GM12878 (cell line): ENCODE measurements around the gene ANP32E. TPM values are rescaled to one million over a fixed set of nuclear protein-coding genes. Genes with fewer than 3 reads are reported as not detected.

Experiments
- IKZF2 ChIP-seq, 2 experiments: fragments of 450-650 bp; IDR thresholded peaks; 2 replicates each; pipeline ENCODE4 v1.6.1; 2017; ENCODE audit warnings: mild to moderate bottlenecking in 2 of 2, moderate library complexity in 2 of 2
- POLR2AphosphoS2 ChIP-seq: IDR thresholded peaks from 2 replicates; pipeline ENCODE4 v1.6.1; 2011; ENCODE audit warnings: low read depth, mild to moderate bottlenecking, low read length, improper control_type of control experiment, moderate library complexity
- POU2F2 ChIP-seq: IDR thresholded peaks from 3 replicates; pipeline ENCODE4 v1.6.1; 2011; ENCODE audit warnings: low read depth, mild to moderate bottlenecking, low read length, borderline replicate concordance
- RAD21 ChIP-seq: IDR thresholded peaks from 2 replicates; pipeline ENCODE4 v1.6.1; 2011; ENCODE audit warnings: mild to moderate bottlenecking, low read depth, low read length, moderate library complexity; ENCODE audit not compliant: insufficient read depth
- polyA plus RNA-seq, 11 experiments: library from polyadenylated mRNA; depleted of rRNA in 4 of 11; unstranded in 6 of 11; stranded (reverse) in 5 of 11; fragments of >200 nt; fragmentation: Nextera tagmentation in 4 of 11; fragmentation: Illumina TruSeq in 1 of 11; extraction: Ambion mirVana in 4 of 11; extraction: Trizol in 1 of 11; gene quantifications; 1 replicate in 1 of 11; 2 replicates in 10 of 11; pipeline versions ENCODE4 v1.2.1 to v1.2.3, GENCODE V29; 2011 to 2016; ENCODE audit warnings: inconsistent platforms in 2 of 11, missing spikeins in 2 of 11, low read depth in 1 of 11
- small RNA-seq: library from RNA; depleted of rRNA; stranded (forward); fragments of <200 nt; gene quantifications from one replicate; pipeline ENCODE3, GENCODE V24; 2014
- total RNA-seq, 4 experiments: library from RNA; depleted of rRNA in 3 of 4; stranded (reverse); fragments of >200 nt in 3 of 4; fragmentation: Illumina TruSeq in 1 of 4; extraction: Trizol in 1 of 4; gene quantifications; 2 replicates each; pipeline versions ENCODE4 v1.2.1 to v1.2.3, GENCODE V29; 2013 to 2021

The ANP32E gene
- total and polyA plus RNA-seq, 10 of the 15 experiments (the other 5 are each of a cell fraction or from before 2014, with no cell fraction given), result 59.2 to 250 (median 121) TPM

- TF ChIP-seq IKZF2 (IDR thresholded peaks at IDR 0.05) (no peak), POU2F2 (0 out of 3 replicates have a peak, but pooled peaks have one; percentile 40), POLR2AphosphoS2 (no peak), RAD21 (peak; percentile 94)
Observed at GRCh38 chr1:150168960-150169601, 66.8 kb downstream of the ANP32E start (continued).

Small RNAs within 50 kb of the gene (small RNA-seq; reads per million reads assigned to genes)
- gene RN7SL480P (not detected), gene RNU2-17P (0.39 reads per million, percentile 3 among the genes with 10 or more reads in this experiment)

Other genes starting within 250 kb of the ANP32E start
Only the 7 nearest of the 10 such genes appear.
- gene PLEKHO1, start 86.2 kb downstream of the ANP32E start, total RNA-seq (2014; rRNA removed), result 183 and 184 TPM in 2 replicates
- 87.7 and 91.4 TPM in 2 replicates for gene PLEKHO1, start 86.2 kb downstream of the ANP32E start, total RNA-seq (2014; rRNA removed; fragmentation: Illumina TruSeq; extraction: Trizol)
- 134 and 146 TPM in 2 replicates for gene PLEKHO1, start 86.2 kb downstream of the ANP32E start, total RNA-seq (2021)
- 56.6 and 73.8 TPM in 2 replicates for gene PLEKHO1, start 86.2 kb downstream of the ANP32E start, polyA plus RNA-seq (2011; rRNA removed)
- 108 and 113 TPM in 2 replicates for gene PLEKHO1, start 86.2 kb downstream of the ANP32E start, polyA plus RNA-seq (2014; fragmentation: Illumina TruSeq; extraction: Trizol)
- 10 to 100 TPM in 1 of 2 experiments, 1 to 10 TPM in 1; 5.3 to 12.9 TPM for gene PLEKHO1, start 86.2 kb downstream of the ANP32E start, polyA plus RNA-seq (2014; fragmentation: Nextera tagmentation; extraction: Ambion mirVana)
- 143 and 184 TPM in 2 replicates for gene PLEKHO1, start 86.2 kb downstream of the ANP32E start, polyA plus RNA-seq (2014; rRNA removed)
- gene PLEKHO1, start 86.2 kb downstream of the ANP32E start, polyA plus RNA-seq (2016; fragmentation: Nextera tagmentation; extraction: Ambion mirVana), result 10 to 100 TPM; 36.9 to 86.3 TPM
- gene CA14, start 21.7 kb upstream of the ANP32E start, total RNA-seq (2014; rRNA removed), result not detected in 2 replicates
- not detected in 2 replicates for gene CA14, start 21.7 kb upstream of the ANP32E start, total RNA-seq (2014; rRNA removed; fragmentation: Illumina TruSeq; extraction: Trizol)
- not detected in 2 replicates for gene CA14, start 21.7 kb upstream of the ANP32E start, total RNA-seq (2021)
- gene CA14, start 21.7 kb upstream of the ANP32E start, polyA plus RNA-seq (2011; rRNA removed), result not detected in 2 replicates
- gene CA14, start 21.7 kb upstream of the ANP32E start, polyA plus RNA-seq (2014; fragmentation: Illumina TruSeq; extraction: Trizol), result not detected in 2 replicates
- gene CA14, start 21.7 kb upstream of the ANP32E start, polyA plus RNA-seq (2014; fragmentation: Nextera tagmentation; extraction: Ambion mirVana), result under 1 TPM; 0.11 to 0.26 TPM
- not detected in 2 replicates for gene CA14, start 21.7 kb upstream of the ANP32E start, polyA plus RNA-seq (2014; rRNA removed)
- gene CA14, start 21.7 kb upstream of the ANP32E start, polyA plus RNA-seq (2016; fragmentation: Nextera tagmentation; extraction: Ambion mirVana), result under 1 TPM; 0.32 to 0.35 TPM
- 93.7 and 95.7 TPM in 2 replicates for gene APH1A, start 32.9 kb upstream of the ANP32E start, total RNA-seq (2014; rRNA removed)
- gene APH1A, start 32.9 kb upstream of the ANP32E start, total RNA-seq (2014; rRNA removed; fragmentation: Illumina TruSeq; extraction: Trizol), result 79.4 and 79.7 TPM in 2 replicates
- gene APH1A, start 32.9 kb upstream of the ANP32E start, total RNA-seq (2021), result 130 TPM in 2 replicates
- gene APH1A, start 32.9 kb upstream of the ANP32E start, polyA plus RNA-seq (2011; rRNA removed), result 95.5 and 116 TPM in 2 replicates
- gene APH1A, start 32.9 kb upstream of the ANP32E start, polyA plus RNA-seq (2014; fragmentation: Illumina TruSeq; extraction: Trizol), result 83.0 and 106 TPM in 2 replicates
- 10 to 100 TPM in 1 of 2 experiments, 1 to 10 TPM in 1; 6.7 to 13.5 TPM for gene APH1A, start 32.9 kb upstream of the ANP32E start, polyA plus RNA-seq (2014; fragmentation: Nextera tagmentation; extraction: Ambion mirVana)
- gene APH1A, start 32.9 kb upstream of the ANP32E start, polyA plus RNA-seq (2014; rRNA removed), result 123 and 124 TPM in 2 replicates
- 10 to 100 TPM; 37.0 to 40.3 TPM for gene APH1A, start 32.9 kb upstream of the ANP32E start, polyA plus RNA-seq (2016; fragmentation: Nextera tagmentation; extraction: Ambion mirVana)
- 19.8 and 24.6 TPM in 2 replicates for gene C1orf54, start 36.7 kb upstream of the ANP32E start, total RNA-seq (2014; rRNA removed)
- 24.0 and 24.6 TPM in 2 replicates for gene C1orf54, start 36.7 kb upstream of the ANP32E start, total RNA-seq (2014; rRNA removed; fragmentation: Illumina TruSeq; extraction: Trizol)
- gene C1orf54, start 36.7 kb upstream of the ANP32E start, total RNA-seq (2021), result 13.5 and 16.7 TPM in 2 replicates
- 3.0 and 3.1 TPM in 2 replicates for gene C1orf54, start 36.7 kb upstream of the ANP32E start, polyA plus RNA-seq (2011; rRNA removed)
- gene C1orf54, start 36.7 kb upstream of the ANP32E start, polyA plus RNA-seq (2014; fragmentation: Illumina TruSeq; extraction: Trizol), result 22.8 and 31.8 TPM in 2 replicates
- 10 to 100 TPM; 80.3 to 87.7 TPM for gene C1orf54, start 36.7 kb upstream of the ANP32E start, polyA plus RNA-seq (2014; fragmentation: Nextera tagmentation; extraction: Ambion mirVana)
- 21.4 and 28.4 TPM in 2 replicates for gene C1orf54, start 36.7 kb upstream of the ANP32E start, polyA plus RNA-seq (2014; rRNA removed)
- gene C1orf54, start 36.7 kb upstream of the ANP32E start, polyA plus RNA-seq (2016; fragmentation: Nextera tagmentation; extraction: Ambion mirVana), result 10 to 100 TPM; 32.7 to 33.0 TPM
- 0.68 and 0.76 TPM in 2 replicates for gene CIART, start 46.4 kb upstream of the ANP32E start, total RNA-seq (2014; rRNA removed)
- gene CIART, start 46.4 kb upstream of the ANP32E start, total RNA-seq (2014; rRNA removed; fragmentation: Illumina TruSeq; extraction: Trizol), result 0.60 and 0.76 TPM in 2 replicates
- gene CIART, start 46.4 kb upstream of the ANP32E start, total RNA-seq (2021), result 0.54 and 1.4 TPM in 2 replicates
- gene CIART, start 46.4 kb upstream of the ANP32E start, polyA plus RNA-seq (2011; rRNA removed), result 0.61 and 1.4 TPM in 2 replicates
- gene CIART, start 46.4 kb upstream of the ANP32E start, polyA plus RNA-seq (2014; fragmentation: Illumina TruSeq; extraction: Trizol), result 1.0 and 2.0 TPM in 2 replicates
- under 1 TPM; 0.61 to 0.62 TPM for gene CIART, start 46.4 kb upstream of the ANP32E start, polyA plus RNA-seq (2014; fragmentation: Nextera tagmentation; extraction: Ambion mirVana)
- gene CIART, start 46.4 kb upstream of the ANP32E start, polyA plus RNA-seq (2014; rRNA removed), result 1.2 and 1.3 TPM in 2 replicates
- under 1 TPM; 0.44 to 0.66 TPM for gene CIART, start 46.4 kb upstream of the ANP32E start, polyA plus RNA-seq (2016; fragmentation: Nextera tagmentation; extraction: Ambion mirVana)
- 65.0 and 69.4 TPM in 2 replicates for gene MRPS21, start 57.7 kb upstream of the ANP32E start, total RNA-seq (2014; rRNA removed)
- 90.6 and 92.1 TPM in 2 replicates for gene MRPS21, start 57.7 kb upstream of the ANP32E start, total RNA-seq (2014; rRNA removed; fragmentation: Illumina TruSeq; extraction: Trizol)
- 76.6 and 80.0 TPM in 2 replicates for gene MRPS21, start 57.7 kb upstream of the ANP32E start, total RNA-seq (2021)
- 115 and 132 TPM in 2 replicates for gene MRPS21, start 57.7 kb upstream of the ANP32E start, polyA plus RNA-seq (2011; rRNA removed)
- gene MRPS21, start 57.7 kb upstream of the ANP32E start, polyA plus RNA-seq (2014; fragmentation: Illumina TruSeq; extraction: Trizol), result 71.5 and 73.3 TPM in 2 replicates
- 100 to 1,000 TPM; 255 to 275 TPM for gene MRPS21, start 57.7 kb upstream of the ANP32E start, polyA plus RNA-seq (2014; fragmentation: Nextera tagmentation; extraction: Ambion mirVana)
- gene MRPS21, start 57.7 kb upstream of the ANP32E start, polyA plus RNA-seq (2014; rRNA removed), result 77.8 and 80.0 TPM in 2 replicates
- gene MRPS21, start 57.7 kb upstream of the ANP32E start, polyA plus RNA-seq (2016; fragmentation: Nextera tagmentation; extraction: Ambion mirVana), result 100 to 1,000 TPM; 139 to 152 TPM
- gene PRPF3, start 85.4 kb upstream of the ANP32E start, total RNA-seq (2014; rRNA removed), result 48.7 and 52.8 TPM in 2 replicates
- 62.7 and 64.4 TPM in 2 replicates for gene PRPF3, start 85.4 kb upstream of the ANP32E start, total RNA-seq (2014; rRNA removed; fragmentation: Illumina TruSeq; extraction: Trizol)
- gene PRPF3, start 85.4 kb upstream of the ANP32E start, total RNA-seq (2021), result 43.2 and 46.2 TPM in 2 replicates
- 45.2 and 49.6 TPM in 2 replicates for gene PRPF3, start 85.4 kb upstream of the ANP32E start, polyA plus RNA-seq (2011; rRNA removed)
- gene PRPF3, start 85.4 kb upstream of the ANP32E start, polyA plus RNA-seq (2014; fragmentation: Illumina TruSeq; extraction: Trizol), result 67.5 and 78.4 TPM in 2 replicates
- gene PRPF3, start 85.4 kb upstream of the ANP32E start, polyA plus RNA-seq (2014; fragmentation: Nextera tagmentation; extraction: Ambion mirVana), result 10 to 100 TPM; 18.3 to 48.7 TPM
- 46.8 and 54.5 TPM in 2 replicates for gene PRPF3, start 85.4 kb upstream of the ANP32E start, polyA plus RNA-seq (2014; rRNA removed)
- gene PRPF3, start 85.4 kb upstream of the ANP32E start, polyA plus RNA-seq (2016; fragmentation: Nextera tagmentation; extraction: Ambion mirVana), result 10 to 100 TPM; 46.0 to 46.9 TPM